Measurements from ENCODE around the gene LRAT. TPM values are rescaled to one million over a fixed set of nuclear protein-coding genes. Genes with fewer than 3 reads are reported as not detected.
A peak's percentile ranks its signal among the peaks of the same experiment; 100 is the strongest.

The LRAT gene
- total RNA-seq, 1 experiment from 2014 or later, result 37.7 TPM

GRCh38 chr4:154709550-154709949 lies 34.2 kb upstream of the LRAT start:
- no peaks in the 10 kb centered on the region for H3K9me3 Mint-ChIP-seq
- ChIA-PET POLR2A (no interaction called here), CTCF (interaction anchor here (0.7 kb wide), 1 partner anchor 83 kb away, joined by 3 read pairs; no protein-coding TSS in a partner anchor)
- TF ChIP-seq ZMAT4 (CRISPR knock-in tag; IDR thresholded peaks at IDR 0.05), result no peak
- TF ChIP-seq, protein P1, sequence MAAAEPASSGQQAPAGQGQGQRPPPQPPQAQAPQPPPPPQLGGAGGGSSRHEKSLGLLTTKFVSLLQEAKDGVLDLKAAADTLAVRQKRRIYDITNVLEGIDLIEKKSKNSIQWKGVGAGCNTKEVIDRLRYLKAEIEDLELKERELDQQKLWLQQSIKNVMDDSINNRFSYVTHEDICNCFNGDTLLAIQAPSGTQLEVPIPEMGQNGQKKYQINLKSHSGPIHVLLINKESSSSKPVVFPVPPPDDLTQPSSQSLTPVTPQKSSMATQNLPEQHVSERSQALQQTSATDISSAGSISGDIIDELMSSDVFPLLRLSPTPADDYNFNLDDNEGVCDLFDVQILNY (CRISPR knock-in tag; IDR thresholded peaks at IDR 0.05), result no peak
- TF ChIP-seq, protein P2, sequence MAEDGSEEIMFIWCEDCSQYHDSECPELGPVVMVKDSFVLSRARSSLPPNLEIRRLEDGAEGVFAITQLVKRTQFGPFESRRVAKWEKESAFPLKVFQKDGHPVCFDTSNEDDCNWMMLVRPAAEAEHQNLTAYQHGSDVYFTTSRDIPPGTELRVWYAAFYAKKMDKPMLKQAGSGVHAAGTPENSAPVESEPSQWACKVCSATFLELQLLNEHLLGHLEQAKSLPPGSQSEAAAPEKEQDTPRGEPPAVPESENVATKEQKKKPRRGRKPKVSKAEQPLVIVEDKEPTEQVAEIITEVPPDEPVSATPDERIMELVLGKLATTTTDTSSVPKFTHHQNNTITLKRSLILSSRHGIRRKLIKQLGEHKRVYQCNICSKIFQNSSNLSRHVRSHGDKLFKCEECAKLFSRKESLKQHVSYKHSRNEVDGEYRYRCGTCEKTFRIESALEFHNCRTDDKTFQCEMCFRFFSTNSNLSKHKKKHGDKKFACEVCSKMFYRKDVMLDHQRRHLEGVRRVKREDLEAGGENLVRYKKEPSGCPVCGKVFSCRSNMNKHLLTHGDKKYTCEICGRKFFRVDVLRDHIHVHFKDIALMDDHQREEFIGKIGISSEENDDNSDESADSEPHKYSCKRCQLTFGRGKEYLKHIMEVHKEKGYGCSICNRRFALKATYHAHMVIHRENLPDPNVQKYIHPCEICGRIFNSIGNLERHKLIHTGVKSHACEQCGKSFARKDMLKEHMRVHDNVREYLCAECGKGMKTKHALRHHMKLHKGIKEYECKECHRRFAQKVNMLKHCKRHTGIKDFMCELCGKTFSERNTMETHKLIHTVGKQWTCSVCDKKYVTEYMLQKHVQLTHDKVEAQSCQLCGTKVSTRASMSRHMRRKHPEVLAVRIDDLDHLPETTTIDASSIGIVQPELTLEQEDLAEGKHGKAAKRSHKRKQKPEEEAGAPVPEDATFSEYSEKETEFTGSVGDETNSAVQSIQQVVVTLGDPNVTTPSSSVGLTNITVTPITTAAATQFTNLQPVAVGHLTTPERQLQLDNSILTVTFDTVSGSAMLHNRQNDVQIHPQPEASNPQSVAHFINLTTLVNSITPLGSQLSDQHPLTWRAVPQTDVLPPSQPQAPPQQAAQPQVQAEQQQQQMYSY (CRISPR knock-in tag; IDR thresholded peaks at IDR 0.05), result no peak
- TF ChIP-seq NFE2L1 (CRISPR knock-in tag; IDR thresholded peaks at IDR 0.05), result no peak
- TF ChIP-seq ZNF219 (CRISPR knock-in tag; IDR thresholded peaks at IDR 0.05; ENCODE audit: borderline replicate concordance), result no peak
- no peak for TF ChIP-seq E2F1 (CRISPR knock-in tag; IDR thresholded peaks at IDR 0.05)
- TF ChIP-seq SMAD3 (CRISPR knock-in tag; IDR thresholded peaks at IDR 0.05; ENCODE audit: borderline replicate concordance), result no peak
- no peak for TF ChIP-seq RELA (CRISPR knock-in tag; IDR thresholded peaks at IDR 0.05; ENCODE audit: borderline replicate concordance)
- TF ChIP-seq, protein P3, sequence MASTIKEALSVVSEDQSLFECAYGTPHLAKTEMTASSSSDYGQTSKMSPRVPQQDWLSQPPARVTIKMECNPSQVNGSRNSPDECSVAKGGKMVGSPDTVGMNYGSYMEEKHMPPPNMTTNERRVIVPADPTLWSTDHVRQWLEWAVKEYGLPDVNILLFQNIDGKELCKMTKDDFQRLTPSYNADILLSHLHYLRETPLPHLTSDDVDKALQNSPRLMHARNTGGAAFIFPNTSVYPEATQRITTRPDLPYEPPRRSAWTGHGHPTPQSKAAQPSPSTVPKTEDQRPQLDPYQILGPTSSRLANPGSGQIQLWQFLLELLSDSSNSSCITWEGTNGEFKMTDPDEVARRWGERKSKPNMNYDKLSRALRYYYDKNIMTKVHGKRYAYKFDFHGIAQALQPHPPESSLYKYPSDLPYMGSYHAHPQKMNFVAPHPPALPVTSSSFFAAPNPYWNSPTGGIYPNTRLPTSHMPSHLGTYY (CRISPR knock-in tag; IDR thresholded peaks at IDR 0.05), result no peak
- no peak for TF ChIP-seq OVOL2 (CRISPR knock-in tag; IDR thresholded peaks at IDR 0.05; ENCODE audit: borderline replicate concordance)
- TF ChIP-seq ETV6 (CRISPR knock-in tag; IDR thresholded peaks at IDR 0.05), result no peak
- no peak for TF ChIP-seq NR3C1 (CRISPR knock-in tag; conservative IDR thresholded peaks at IDR 0.05; ENCODE audit: low read depth)
- no peaks in the 10 kb centered on the region for H3K36me3 Mint-ChIP-seq
- H3K27me3 Mint-ChIP-seq (ENCODE audit: low read depth), result no peaks in the 10 kb centered on the region
- H3K27ac Mint-ChIP-seq, result peak overlapping the region; percentile 78; the same call in 1 of the 2 replicates
- H3K4me3 Mint-ChIP-seq, result no peak overlapping the region
- H3K4me1 Mint-ChIP-seq, result peaks cover 20% of the 10 kb centered on the region
- ATAC-seq (no peak), DNase-seq (ENCODE audit: low spot score) (no peak)

DNA sequence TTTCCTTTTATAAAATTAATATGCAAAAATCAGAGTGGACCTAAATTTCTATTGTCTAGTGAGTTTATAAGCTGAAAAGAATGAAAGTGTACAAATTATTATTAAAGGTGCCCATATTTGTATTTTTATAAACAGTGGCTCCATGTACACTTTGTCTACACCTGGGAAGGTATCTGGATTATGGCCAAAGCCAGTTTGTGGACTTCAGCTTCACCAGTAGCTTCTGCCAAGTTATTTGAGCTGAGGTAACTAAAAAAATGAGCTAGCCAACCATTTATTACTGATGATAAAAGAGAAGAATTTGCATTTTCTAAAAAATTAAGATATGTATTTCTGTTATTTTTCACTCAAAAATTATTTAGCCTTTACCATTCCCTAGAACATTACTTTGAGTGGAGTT lies 32.3 kb upstream of the LRAT start:
- Mint-ChIP-seq H3K27me3 (ENCODE audit: low read depth) (no peaks in the 10 kb centered on the region; the same call in 1 of the 2 replicates), H3K36me3 (no peaks in the 10 kb centered on the region), H3K4me3 (no peak overlapping the region), H3K9me3 (no peaks in the 10 kb centered on the region), H3K4me1 (peaks cover 20% of the 10 kb centered on the region), H3K27ac (no peak overlapping the region)
- no peak for ATAC-seq
- TF ChIP-seq NR2C2 (CRISPR knock-in tag; IDR thresholded peaks at IDR 0.05) (no peak), NR1H2 (CRISPR knock-in tag; IDR thresholded peaks at IDR 0.05) (no peak), NR3C1 (CRISPR knock-in tag; conservative IDR thresholded peaks at IDR 0.05; ENCODE audit: low read depth) (no peak), ETV6 (CRISPR knock-in tag; IDR thresholded peaks at IDR 0.05) (no peak), CDX4 (CRISPR knock-in tag; IDR thresholded peaks at IDR 0.05; ENCODE audit: borderline replicate concordance) (no peak), TP53 (CRISPR knock-in tag; IDR thresholded peaks at IDR 0.05) (no peak), FOXP4 (CRISPR knock-in tag; IDR thresholded peaks at IDR 0.05) (no peak), JUN (CRISPR knock-in tag; IDR thresholded peaks at IDR 0.05) (no peak), FOXJ3 (CRISPR knock-in tag; IDR thresholded peaks at IDR 0.05; ENCODE audit: borderline replicate concordance) (no peak), CREB1 (CRISPR knock-in tag; IDR thresholded peaks at IDR 0.05) (no peak)
- TF ChIP-seq, protein P4, sequence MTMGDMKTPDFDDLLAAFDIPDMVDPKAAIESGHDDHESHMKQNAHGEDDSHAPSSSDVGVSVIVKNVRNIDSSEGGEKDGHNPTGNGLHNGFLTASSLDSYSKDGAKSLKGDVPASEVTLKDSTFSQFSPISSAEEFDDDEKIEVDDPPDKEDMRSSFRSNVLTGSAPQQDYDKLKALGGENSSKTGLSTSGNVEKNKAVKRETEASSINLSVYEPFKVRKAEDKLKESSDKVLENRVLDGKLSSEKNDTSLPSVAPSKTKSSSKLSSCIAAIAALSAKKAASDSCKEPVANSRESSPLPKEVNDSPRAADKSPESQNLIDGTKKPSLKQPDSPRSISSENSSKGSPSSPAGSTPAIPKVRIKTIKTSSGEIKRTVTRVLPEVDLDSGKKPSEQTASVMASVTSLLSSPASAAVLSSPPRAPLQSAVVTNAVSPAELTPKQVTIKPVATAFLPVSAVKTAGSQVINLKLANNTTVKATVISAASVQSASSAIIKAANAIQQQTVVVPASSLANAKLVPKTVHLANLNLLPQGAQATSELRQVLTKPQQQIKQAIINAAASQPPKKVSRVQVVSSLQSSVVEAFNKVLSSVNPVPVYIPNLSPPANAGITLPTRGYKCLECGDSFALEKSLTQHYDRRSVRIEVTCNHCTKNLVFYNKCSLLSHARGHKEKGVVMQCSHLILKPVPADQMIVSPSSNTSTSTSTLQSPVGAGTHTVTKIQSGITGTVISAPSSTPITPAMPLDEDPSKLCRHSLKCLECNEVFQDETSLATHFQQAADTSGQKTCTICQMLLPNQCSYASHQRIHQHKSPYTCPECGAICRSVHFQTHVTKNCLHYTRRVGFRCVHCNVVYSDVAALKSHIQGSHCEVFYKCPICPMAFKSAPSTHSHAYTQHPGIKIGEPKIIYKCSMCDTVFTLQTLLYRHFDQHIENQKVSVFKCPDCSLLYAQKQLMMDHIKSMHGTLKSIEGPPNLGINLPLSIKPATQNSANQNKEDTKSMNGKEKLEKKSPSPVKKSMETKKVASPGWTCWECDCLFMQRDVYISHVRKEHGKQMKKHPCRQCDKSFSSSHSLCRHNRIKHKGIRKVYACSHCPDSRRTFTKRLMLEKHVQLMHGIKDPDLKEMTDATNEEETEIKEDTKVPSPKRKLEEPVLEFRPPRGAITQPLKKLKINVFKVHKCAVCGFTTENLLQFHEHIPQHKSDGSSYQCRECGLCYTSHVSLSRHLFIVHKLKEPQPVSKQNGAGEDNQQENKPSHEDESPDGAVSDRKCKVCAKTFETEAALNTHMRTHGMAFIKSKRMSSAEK (CRISPR knock-in tag; IDR thresholded peaks at IDR 0.05; ENCODE audit: borderline replicate concordance), result no peak
- ChIA-PET POLR2A (no interaction called here), CTCF (interaction anchor here (0.6 kb wide), 1 partner anchor 369 kb away, joined by 3 read pairs; no protein-coding TSS in a partner anchor)
- DNase-seq (ENCODE audit: low spot score), result no peak
